ENCODE data around the gene BCAS3.
"Not testable (repeated sequence)": the region's sequence is repeated elsewhere in the genome, so short reads cannot be mapped to it uniquely, and the experiment has no call there.

Gene BCAS3

GRCh38 chr17:60677308-60678117 lies at the start of gene BCAS3:
Gene BCAS3 (plus strand): TSS chr17:60677851.
- peak; percentile 100 for DNase-seq

GRCh38 chr17:60628252-60628889 lies 49.3 kb upstream of the BCAS3 start:
- no peak for DNase-seq

- no peak for DNase-seq
Measured at GRCh38 chr17:60629120-60629519, 48.5 kb upstream of the BCAS3 start.

- DNase-seq: no peak
Measured at GRCh38 chr17:60630352-60630751, 47.3 kb upstream of the BCAS3 start.

GRCh38 chr17:60631119-60631518 lies 46.5 kb upstream of the BCAS3 start:
- no peak for DNase-seq

GRCh38 chr17:60637683-60638082 lies 40.0 kb upstream of the BCAS3 start:
- no peak for DNase-seq

- DNase-seq: no peak
Measured at GRCh38 chr17:60639019-60639330, 38.7 kb upstream of the BCAS3 start.

- DNase-seq: no peak
Measured at GRCh38 chr17:60640503-60640902, 37.1 kb upstream of the BCAS3 start.

- no peak for DNase-seq
Measured at GRCh38 chr17:60641126-60641525, 36.5 kb upstream of the BCAS3 start.

GRCh38 chr17:60641810-60642220 lies 35.8 kb upstream of the BCAS3 start:
- DNase-seq: peak; percentile 64

- DNase-seq: no peak
Measured at GRCh38 chr17:60645918-60646523, 31.6 kb upstream of the BCAS3 start.

GRCh38 chr17:60646701-60647100 lies 30.9 kb upstream of the BCAS3 start:
- DNase-seq: no peak

GRCh38 chr17:60647705-60648104 lies 29.9 kb upstream of the BCAS3 start:
- no peak for DNase-seq

- DNase-seq: no peak
Measured at GRCh38 chr17:60652454-60653247, 25.0 kb upstream of the BCAS3 start.

- no peak for DNase-seq
Measured at GRCh38 chr17:60653569-60653968, 24.1 kb upstream of the BCAS3 start.

GRCh38 chr17:60656499-60656898 lies 21.2 kb upstream of the BCAS3 start:
- DNase-seq: no peak

- no peak for DNase-seq
Measured at GRCh38 chr17:60659156-60659555, 18.5 kb upstream of the BCAS3 start.

- DNase-seq: no peak
Measured at GRCh38 chr17:60661489-60661888, 16.2 kb upstream of the BCAS3 start.

- no peak for DNase-seq
Measured at GRCh38 chr17:60664022-60664421, 13.6 kb upstream of the BCAS3 start.

GRCh38 chr17:60665602-60666001 lies 12.0 kb upstream of the BCAS3 start:
- DNase-seq: no peak

- DNase-seq: not testable (repeated sequence)
Measured at GRCh38 chr17:60668741-60669140, 8.9 kb upstream of the BCAS3 start.

- DNase-seq: no peak
Measured at GRCh38 chr17:60671482-60671881, 6.2 kb upstream of the BCAS3 start.

GRCh38 chr17:60674637-60675036 lies 3.0 kb upstream of the BCAS3 start:
- DNase-seq: not testable (repeated sequence)

Measured in retina (tissue), 1 donor.